Lower leg skin (tissue), 4 donors: ENCODE results near the gene ADSS1. TPM values are rescaled to one million over a fixed set of nuclear protein-coding genes. Genes with fewer than 3 reads are reported as not detected.

ENCODE experiments used
- DNase-seq, 2 donors: peaks; one replicate each; pipeline ENCODE4 v3.0.0-alpha.2; 2019; ENCODE audit warnings: low spot score in 2 of 2
- H3K4me3 ChIP-seq: fragments of 200-600 bp; sonication (generic); 2 replicates; pipeline ENCODE4 v1.5.1; 2017; ENCODE audit warnings: mild to moderate bottlenecking, low read depth; ENCODE audit not compliant: poor library complexity, severe bottlenecking
- CTCF ChIP-seq, 3 donors: fragments of 450-650 bp; IDR thresholded peaks; one replicate each; pipeline ENCODE4 v1.5.1; 2016; ENCODE audit warnings: antibody characterized with exemption in 3 of 3, mild to moderate bottlenecking in 3 of 3, moderate library complexity in 2 of 3
- POLR2A ChIP-seq, 2 donors: fragments of 450-650 bp; IDR thresholded peaks; one replicate each; pipeline ENCODE4 v1.6.1; 2016 to 2017; ENCODE audit warnings: antibody characterized with exemption in 2 of 2, mild to moderate bottlenecking in 1 of 2, moderate library complexity in 1 of 2
- WGBS, 2 donors: methylation state at CpG; one replicate each; pipeline ENCODE4 v1.1.5; 2018; 5-methylcytosine and 5-hydroxymethylcytosine counted together
- intact Hi-C: fragments of 100-400 bp; cut with DNase I; formaldehyde crosslinking; loops from one replicate; pipeline ENCODE4 v1.15.0; 2023; ENCODE audit warnings: low total_unique reads
- total RNA-seq, 4 donors: library from RNA; depleted of rRNA; stranded (reverse); fragments of >200 nt; gene quantifications; one replicate each; pipeline ENCODE4 v1.1.0, GENCODE V29; 2016

The ADSS1 gene
- total RNA-seq, 4 donors from 2014 or later: 5.5 to 8.7 (median 7.2) TPM

GRCh38 chr14:104769324-104770071, 45.5 kb downstream of the ADSS1 start:
- H3K4me3 ChIP-seq: no peak overlapping the region
- no peak for DNase-seq
- intact Hi-C loops: loop anchor here (5.0 kb wide), 1 partner anchor 53 kb away; no protein-coding TSS in a partner anchor
- TF ChIP-seq POLR2A (IDR thresholded peaks at IDR 0.05) (no peak), CTCF (IDR thresholded peaks at IDR 0.05) (no peak)
- WGBS, 2 donors: 73 to 79% methylated on average over 18 of the region's 18 CpGs

DNA sequence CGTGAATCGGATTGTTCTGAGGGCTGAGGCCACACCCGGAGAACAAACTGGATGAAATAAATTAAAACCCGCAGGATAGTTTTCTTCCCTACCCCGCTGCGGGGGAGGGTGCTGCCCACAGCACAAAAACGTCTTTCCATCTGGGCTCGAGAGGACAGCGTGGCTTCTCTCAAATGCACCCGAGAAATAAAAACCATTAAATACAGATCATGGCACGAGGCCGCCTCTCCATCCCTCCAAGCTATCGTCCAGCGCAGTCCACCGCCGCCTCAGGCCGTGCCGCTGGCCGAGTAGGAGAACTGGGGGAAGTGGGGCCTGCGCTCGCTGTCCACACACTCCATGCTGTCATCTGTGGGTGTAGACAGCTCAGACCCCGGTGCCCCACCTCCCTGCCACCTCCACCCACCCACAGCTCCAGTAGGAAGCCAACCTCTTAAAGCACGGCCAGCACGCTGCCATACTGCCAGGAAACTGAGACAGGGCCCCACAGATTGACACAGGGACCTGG, 46.1 kb downstream of the ADSS1 start:
- TF ChIP-seq POLR2A (IDR thresholded peaks at IDR 0.05) (no peak), CTCF (IDR thresholded peaks at IDR 0.05) (no peak)
- WGBS, 2 donors: 80% methylated on average over 24 of the region's 24 CpGs
- intact Hi-C loops: loop anchor here (5.0 kb wide), 1 partner anchor 52 kb away; no protein-coding TSS in a partner anchor
- no peak overlapping the region for H3K4me3 ChIP-seq
- DNase-seq: no peak

GRCh38 chr14:104770851-104771272, 46.8 kb downstream of the ADSS1 start:
- 92 to 94% methylated on average over 5 of the region's 5 CpGs for WGBS, 2 donors
- no peak for DNase-seq
- no peak for TF ChIP-seq CTCF (IDR thresholded peaks at IDR 0.05)
- TF ChIP-seq POLR2A (IDR thresholded peaks at IDR 0.05): no peak
- no peak overlapping the region for H3K4me3 ChIP-seq
- intact Hi-C loops: loop anchor here (5.0 kb wide), 1 partner anchor 51 kb away; no protein-coding TSS in a partner anchor

DNA sequence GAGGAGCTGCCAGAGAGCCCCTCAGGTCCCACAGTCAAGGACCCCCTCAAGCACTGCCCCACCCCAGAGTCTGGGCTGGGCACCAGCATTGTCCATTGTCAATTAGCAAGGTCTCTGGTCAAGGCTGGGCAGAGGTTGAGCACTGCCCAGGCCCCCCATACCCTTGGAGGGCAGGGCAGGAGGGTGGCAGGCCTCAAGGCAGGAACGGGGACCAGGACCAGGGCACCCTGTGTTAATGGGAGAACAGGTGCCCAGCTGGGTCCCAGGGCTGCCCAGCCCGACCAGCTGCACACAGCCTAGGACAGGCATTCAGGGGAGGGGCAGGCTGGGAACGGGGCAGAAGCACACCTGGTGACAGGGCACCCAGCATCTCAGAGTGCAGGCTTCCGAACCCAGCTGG, 47.3 kb downstream of the ADSS1 start:
- DNase-seq: no peak
- 96 to 97% methylated on average over 4 of the region's 4 CpGs for WGBS, 2 donors
- intact Hi-C loops: loop anchor here (5.0 kb wide), 1 partner anchor 51 kb away; no protein-coding TSS in a partner anchor
- TF ChIP-seq CTCF (IDR thresholded peaks at IDR 0.05) (no peak), POLR2A (IDR thresholded peaks at IDR 0.05) (no peak)
- H3K4me3 ChIP-seq: no peak overlapping the region

DNA sequence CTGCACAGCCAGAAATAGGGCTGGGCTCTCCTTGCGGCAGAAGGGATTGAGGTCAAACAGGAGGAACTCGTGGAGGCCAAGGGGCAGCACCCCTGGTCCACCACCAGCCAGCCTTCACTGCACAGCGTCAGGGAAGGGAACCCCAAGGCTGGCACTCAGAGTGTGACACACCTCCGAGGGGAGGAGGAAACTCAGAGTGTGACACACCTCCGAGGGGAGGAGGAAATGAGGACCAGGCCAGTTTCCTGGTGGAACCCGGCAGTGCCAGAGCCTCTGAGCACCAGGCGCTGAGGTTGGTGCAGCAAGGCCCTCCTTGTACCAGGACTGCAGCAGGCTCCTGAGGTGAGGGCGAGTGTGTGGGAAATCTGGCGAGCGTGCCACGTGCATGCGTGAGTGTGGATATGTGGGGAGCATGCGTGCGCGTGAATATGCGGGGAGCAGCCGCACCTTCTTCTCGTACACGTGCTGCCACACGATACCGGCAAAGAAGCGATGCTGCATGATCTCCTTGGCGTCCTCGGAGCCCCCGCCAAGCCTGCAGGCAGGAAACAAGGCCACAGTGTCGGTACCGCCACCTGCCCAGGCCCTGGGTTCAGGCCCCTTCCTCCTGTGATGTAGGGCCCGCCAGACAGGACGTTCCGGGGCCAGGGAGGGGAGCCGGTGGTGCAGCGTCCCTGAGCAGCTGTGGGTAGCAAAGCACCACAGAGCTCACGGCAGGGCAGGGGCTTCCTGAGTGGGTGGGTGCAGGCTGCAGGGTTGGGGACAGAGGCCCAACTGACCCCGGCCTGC, 48.1 kb downstream of the ADSS1 start:
- intact Hi-C loops: loop anchor here (5.0 kb wide), 1 partner anchor 50 kb away; no protein-coding TSS in a partner anchor
- no peak for DNase-seq
- WGBS, 2 donors: 84 to 87% methylated on average over 33 of the region's 34 CpGs
- no peak for TF ChIP-seq CTCF (IDR thresholded peaks at IDR 0.05)
- no peak for TF ChIP-seq POLR2A (IDR thresholded peaks at IDR 0.05)
- H3K4me3 ChIP-seq: no peak overlapping the region
